Fibroblast of lung (primary cell): ENCODE measurements around the gene SIAH3.

Source experiments
- CTCF ChIP-seq, 2 donors: IDR thresholded peaks in 1 of 2; conservative IDR thresholded peaks in 1 of 2; 1 replicate in 1 of 2; 2 replicates in 1 of 2; pipeline ENCODE4 v1.5.1; 2011 to 2012; ENCODE audit warnings: low read length in 2 of 2, control low read depth in 1 of 2, inconsistent platforms in 1 of 2, low read depth in 1 of 2, mild to moderate bottlenecking in 1 of 2
- EZH2 ChIP-seq: IDR thresholded peaks from 2 replicates; pipeline ENCODE4 v1.5.1; 2012; ENCODE audit warnings: low read length, control low read depth, mild to moderate bottlenecking; ENCODE audit errors: missing control alignments

- TF ChIP-seq CTCF (conservative IDR thresholded peaks at IDR 0.05 in 1 of 2, IDR thresholded peaks at IDR 0.05 in 1 of 2; ENCODE audit: low read depth in 1 of 2, low read length in 2 of 2) = no peak
- TF ChIP-seq EZH2 = no peak
Measured at GRCh38 chr13:45861322-45861721, 9.8 kb upstream of the SIAH3 start.
